GM12874 (cell line): Measurements from ENCODE around the gene CHMP4A.

Experiments used
- CTCF ChIP-seq: IDR thresholded peaks from 2 replicates; pipeline ENCODE4 v1.5.1; 2011; ENCODE audit warnings: low read depth, mild to moderate bottlenecking, control low read depth, low read length, moderate library complexity; ENCODE audit not compliant: insufficient read depth

CHMP4A gene

GRCh38 chr14:24172871-24173281, 40.4 kb downstream of the CHMP4A start:
- TF ChIP-seq CTCF: no peak

- TF ChIP-seq CTCF: no peak
Observed at GRCh38 chr14:24172261-24172860, 40.9 kb downstream of the CHMP4A start.

GRCh38 chr14:24171422-24172260, 41.6 kb downstream of the CHMP4A start, which contains the start of gene REC8:
Gene REC8 (plus strand): TSS chr14:24172080. CDS start chr14:24172553, 473 bp downstream.
- no peak for TF ChIP-seq CTCF

- TF ChIP-seq CTCF: no peak
Observed at GRCh38 chr14:24167469-24168114, 45.7 kb downstream of the CHMP4A start.

- TF ChIP-seq CTCF: no peak
Observed at GRCh38 chr14:24165785-24166184, 47.5 kb downstream of the CHMP4A start.

GRCh38 chr14:24164518-24164991, 48.7 kb downstream of the CHMP4A start:
- TF ChIP-seq CTCF: no peak

GRCh38 chr14:24162093-24162492, 51.2 kb downstream of the CHMP4A start:
- no peak for TF ChIP-seq CTCF
